H1 (cell line): Measurements from ENCODE around the gene HMMR.

ENCODE experiments used
- EP300 ChIP-seq, 2 experiments: IDR thresholded peaks; 1 replicate in 1 of 2; 2 replicates in 1 of 2; pipeline ENCODE4 v1.6.1; 2011 to 2012; ENCODE audit warnings: low read depth in 2 of 2, low read length in 2 of 2, mild to moderate bottlenecking in 2 of 2, borderline replicate concordance in 1 of 2, inconsistent platforms in 1 of 2, moderate library complexity in 1 of 2
- TF ChIP-seq, protein P1 (sequence below), 3 experiments: IDR thresholded peaks; 1 replicate in 2 of 3; 2 replicates in 1 of 3; pipeline versions ENCODE4 v1.5.1 to v1.6.1; 2011; ENCODE audit warnings: low read length in 3 of 3, mild to moderate bottlenecking in 3 of 3, inconsistent platforms in 2 of 3, low read depth in 1 of 3, moderate library complexity in 1 of 3; ENCODE audit not compliant: insufficient read depth in 1 of 3; ENCODE audit errors: control extremely low read depth in 1 of 3

DNA sequence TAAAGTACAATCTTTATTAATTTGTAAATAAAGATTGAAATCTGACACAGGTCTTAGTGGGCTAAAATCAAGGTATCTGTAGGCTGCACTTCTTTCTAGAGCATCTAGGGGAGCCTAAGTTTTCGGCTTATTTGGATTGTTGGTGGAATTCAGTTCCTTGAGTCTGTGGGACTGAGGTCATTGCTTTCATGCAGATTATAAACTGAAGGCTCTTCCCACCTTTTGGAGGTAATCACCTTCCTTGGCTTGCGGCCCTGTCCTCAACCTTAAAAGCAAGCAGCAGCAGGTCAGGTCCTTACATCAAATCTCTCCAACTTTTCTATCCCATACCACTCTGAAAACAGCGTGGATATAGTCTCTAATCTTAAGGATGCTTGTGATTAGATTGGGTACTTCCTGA lies 70.8 kb downstream of the HMMR start:
- TF ChIP-seq, protein P1, sequence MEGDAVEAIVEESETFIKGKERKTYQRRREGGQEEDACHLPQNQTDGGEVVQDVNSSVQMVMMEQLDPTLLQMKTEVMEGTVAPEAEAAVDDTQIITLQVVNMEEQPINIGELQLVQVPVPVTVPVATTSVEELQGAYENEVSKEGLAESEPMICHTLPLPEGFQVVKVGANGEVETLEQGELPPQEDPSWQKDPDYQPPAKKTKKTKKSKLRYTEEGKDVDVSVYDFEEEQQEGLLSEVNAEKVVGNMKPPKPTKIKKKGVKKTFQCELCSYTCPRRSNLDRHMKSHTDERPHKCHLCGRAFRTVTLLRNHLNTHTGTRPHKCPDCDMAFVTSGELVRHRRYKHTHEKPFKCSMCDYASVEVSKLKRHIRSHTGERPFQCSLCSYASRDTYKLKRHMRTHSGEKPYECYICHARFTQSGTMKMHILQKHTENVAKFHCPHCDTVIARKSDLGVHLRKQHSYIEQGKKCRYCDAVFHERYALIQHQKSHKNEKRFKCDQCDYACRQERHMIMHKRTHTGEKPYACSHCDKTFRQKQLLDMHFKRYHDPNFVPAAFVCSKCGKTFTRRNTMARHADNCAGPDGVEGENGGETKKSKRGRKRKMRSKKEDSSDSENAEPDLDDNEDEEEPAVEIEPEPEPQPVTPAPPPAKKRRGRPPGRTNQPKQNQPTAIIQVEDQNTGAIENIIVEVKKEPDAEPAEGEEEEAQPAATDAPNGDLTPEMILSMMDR (IDR thresholded peaks at IDR 0.05; ENCODE audit: control extremely low read depth in 1 of 3, insufficient read depth in 1 of 3, low read depth in 1 of 3, low read length in 3 of 3) = peak in 1 of 3 experiments; percentile 20; a peak in 1 of 4 replicates
- no peak for TF ChIP-seq EP300 (IDR thresholded peaks at IDR 0.05; ENCODE audit: borderline replicate concordance in 1 of 2, low read depth in 2 of 2, low read length in 2 of 2)
